Measurements from ENCODE around the gene SCRN2. TPM values are rescaled to one million over a fixed set of nuclear protein-coding genes. Genes with fewer than 3 reads are reported as not detected.

SCRN2 gene
- total and polyA plus RNA-seq, 7 donors, result 22.5 to 44.6 (median 28.8) TPM

DNA sequence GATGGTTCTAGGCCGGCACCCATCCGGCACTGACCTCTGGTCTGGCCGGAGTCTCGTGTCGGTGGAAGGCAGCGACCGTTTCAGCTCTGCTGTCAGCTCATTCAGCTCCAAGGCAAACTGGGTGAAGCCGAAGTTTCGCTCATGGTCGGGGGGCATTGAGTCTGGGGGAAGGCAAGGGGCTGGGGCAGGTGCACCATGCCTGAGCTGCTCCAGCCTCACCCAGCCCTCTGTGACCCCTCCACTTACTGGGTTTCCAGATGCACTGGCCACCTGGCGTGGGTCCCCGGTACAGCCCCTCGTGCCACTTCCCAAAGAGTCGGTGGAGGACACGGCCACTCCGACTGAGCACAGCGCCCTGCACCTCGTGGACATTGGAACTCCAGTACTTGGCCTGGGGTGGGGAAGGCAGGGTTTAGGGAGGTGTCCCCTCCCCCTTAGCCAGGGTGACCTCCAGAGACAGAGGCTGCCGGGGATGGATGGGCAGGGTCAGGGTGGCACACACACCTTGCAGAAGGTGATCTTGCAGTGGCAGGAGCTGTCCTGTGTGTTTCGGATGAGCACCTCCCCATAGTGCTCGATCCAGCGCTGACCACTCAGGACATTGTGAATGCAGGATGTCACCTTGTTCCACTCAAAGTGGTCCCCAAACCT, 32.1 kb downstream of the SCRN2 start:
- WGBS, 2 donors, result 94 to 96% methylated on average over 22 of the region's 22 CpGs
- peaks cover 0 to 45% (median 14%) of the 10 kb centered on the region in 4 donors for H3K36me3 ChIP-seq
- peaks cover 0 to 9% (median 0%) of the 10 kb centered on the region in 4 donors for H3K4me1 ChIP-seq
- H3K27ac ChIP-seq, result no peak overlapping the region
- TF ChIP-seq EP300 (IDR thresholded peaks at IDR 0.05), result no peak
- TF ChIP-seq, protein P1, sequence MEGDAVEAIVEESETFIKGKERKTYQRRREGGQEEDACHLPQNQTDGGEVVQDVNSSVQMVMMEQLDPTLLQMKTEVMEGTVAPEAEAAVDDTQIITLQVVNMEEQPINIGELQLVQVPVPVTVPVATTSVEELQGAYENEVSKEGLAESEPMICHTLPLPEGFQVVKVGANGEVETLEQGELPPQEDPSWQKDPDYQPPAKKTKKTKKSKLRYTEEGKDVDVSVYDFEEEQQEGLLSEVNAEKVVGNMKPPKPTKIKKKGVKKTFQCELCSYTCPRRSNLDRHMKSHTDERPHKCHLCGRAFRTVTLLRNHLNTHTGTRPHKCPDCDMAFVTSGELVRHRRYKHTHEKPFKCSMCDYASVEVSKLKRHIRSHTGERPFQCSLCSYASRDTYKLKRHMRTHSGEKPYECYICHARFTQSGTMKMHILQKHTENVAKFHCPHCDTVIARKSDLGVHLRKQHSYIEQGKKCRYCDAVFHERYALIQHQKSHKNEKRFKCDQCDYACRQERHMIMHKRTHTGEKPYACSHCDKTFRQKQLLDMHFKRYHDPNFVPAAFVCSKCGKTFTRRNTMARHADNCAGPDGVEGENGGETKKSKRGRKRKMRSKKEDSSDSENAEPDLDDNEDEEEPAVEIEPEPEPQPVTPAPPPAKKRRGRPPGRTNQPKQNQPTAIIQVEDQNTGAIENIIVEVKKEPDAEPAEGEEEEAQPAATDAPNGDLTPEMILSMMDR (IDR thresholded peaks at IDR 0.05), result no peak
- TF ChIP-seq POLR2A (IDR thresholded peaks at IDR 0.05), result no peak
- no peak for TF ChIP-seq POLR2AphosphoS5 (IDR thresholded peaks at IDR 0.05)
- intact Hi-C loops (cut with DNase I), result no loop called here
- H3K9me3 ChIP-seq, result no peaks in the 10 kb centered on the region
- DNase-seq, result peak; percentile 59
- H3K4me3 ChIP-seq, result no peak overlapping the region
- no peaks in the 10 kb centered on the region for H3K27me3 ChIP-seq

DNA sequence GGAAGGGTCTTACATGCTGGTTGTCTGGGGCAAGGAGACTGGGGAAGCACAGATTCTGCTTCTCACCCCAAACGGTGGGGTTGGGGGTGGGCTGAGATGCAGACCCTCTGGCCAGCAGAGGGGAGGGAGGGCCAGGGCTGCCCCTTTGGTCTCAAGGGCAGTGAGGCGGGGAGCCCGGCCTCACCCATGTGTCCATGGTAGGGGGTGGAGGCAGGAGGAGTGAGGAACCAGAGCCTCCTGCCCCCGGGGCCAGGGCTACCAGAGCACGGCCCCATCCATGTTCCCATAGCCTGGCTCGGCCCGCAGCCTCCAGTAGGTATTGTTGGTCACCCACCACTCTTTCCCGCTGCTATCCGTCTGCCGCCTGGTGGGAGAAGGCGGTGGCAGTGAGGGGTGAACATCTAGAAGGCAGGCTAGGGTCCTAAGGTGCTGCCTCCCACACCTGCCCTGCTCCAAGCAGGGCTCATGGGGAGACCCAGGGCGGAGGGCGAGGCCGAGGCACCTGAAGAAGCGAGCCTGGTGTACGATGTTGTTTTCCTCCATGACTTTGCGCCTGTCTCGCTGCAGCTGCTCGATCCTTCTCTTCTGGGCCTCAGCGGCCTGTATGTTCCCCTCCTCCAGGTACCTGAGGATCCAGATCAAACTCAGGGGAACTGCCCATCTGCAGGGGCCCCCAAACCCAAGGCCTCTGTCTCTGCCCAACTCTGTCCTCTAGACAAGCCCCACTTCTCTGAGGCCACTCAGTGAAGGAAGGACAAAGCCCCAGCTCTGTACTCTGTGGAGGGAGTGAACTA, 32.8 kb downstream of the SCRN2 start:
- Histone ChIP-seq H3K4me1 (peaks cover 0 to 9% (median 0%) of the 10 kb centered on the region in 4 donors), H3K4me3 (no peak overlapping the region), H3K9me3 (no peaks in the 10 kb centered on the region), H3K27me3 (no peaks in the 10 kb centered on the region), H3K27ac (no peak overlapping the region), H3K36me3 (peaks cover 0 to 38% (median 11%) of the 10 kb centered on the region in 4 donors)
- DNase-seq, result peak; percentile 52
- TF ChIP-seq EP300 (IDR thresholded peaks at IDR 0.05) (no peak), POLR2AphosphoS5 (IDR thresholded peaks at IDR 0.05) (no peak), POLR2A (IDR thresholded peaks at IDR 0.05) (no peak)
- TF ChIP-seq, protein P1 (IDR thresholded peaks at IDR 0.05), result no peak
- intact Hi-C loops (cut with DNase I), result no loop called here
- WGBS, 2 donors, result 92 to 95% methylated on average over 20 of the region's 20 CpGs

DNA sequence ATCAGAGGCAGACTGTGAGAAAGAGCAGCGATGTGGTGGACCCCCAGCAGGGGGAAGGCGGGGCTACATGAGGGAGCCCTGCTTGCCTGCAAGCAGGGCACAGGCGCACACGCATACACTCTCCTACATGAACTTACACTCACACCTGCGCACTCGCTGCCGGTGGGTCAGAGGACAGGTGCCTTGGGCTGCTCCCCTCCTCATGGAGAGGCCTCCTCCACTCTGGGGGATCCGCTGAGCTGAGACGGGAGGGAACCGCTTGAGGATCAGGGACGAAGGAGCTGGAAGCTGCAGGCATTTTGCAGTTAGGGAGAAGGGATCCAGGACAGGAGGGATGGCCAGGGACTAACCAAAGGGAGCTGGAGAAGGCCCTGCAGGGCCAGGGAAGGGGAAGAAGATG, 33.7 kb downstream of the SCRN2 start:
- intact Hi-C loops (cut with DNase I), result no loop called here
- H3K36me3 ChIP-seq, result peaks cover 0 to 30% (median 11%) of the 10 kb centered on the region in 4 donors
- peak; percentile 37 for DNase-seq

DNA sequence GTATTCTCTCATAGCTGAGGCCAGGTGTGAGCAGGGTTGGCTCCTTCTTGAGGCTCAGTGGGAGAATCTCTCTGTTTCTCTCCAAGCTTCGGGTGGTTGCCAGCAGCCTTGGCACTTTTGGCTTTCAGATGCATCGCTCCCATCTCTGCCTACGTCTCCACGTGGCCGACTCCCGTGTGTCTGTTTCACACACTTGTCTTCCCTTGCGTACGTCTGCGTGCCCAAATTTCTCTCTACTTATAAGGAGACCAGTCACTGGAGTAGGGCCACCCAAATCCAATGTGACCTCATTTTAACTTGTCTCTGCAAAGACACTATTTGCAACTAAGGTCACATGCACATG, 34.2 kb downstream of the SCRN2 start:
- H3K9me3 ChIP-seq, result no peaks in the 10 kb centered on the region
- H3K27me3 ChIP-seq, result no peaks in the 10 kb centered on the region
- H3K36me3 ChIP-seq, result peaks cover 0 to 30% (median 11%) of the 10 kb centered on the region in 4 donors
- TF ChIP-seq, protein P1 (IDR thresholded peaks at IDR 0.05), result no peak
- TF ChIP-seq EP300 (IDR thresholded peaks at IDR 0.05) (no peak), POLR2A (IDR thresholded peaks at IDR 0.05) (no peak), POLR2AphosphoS5 (IDR thresholded peaks at IDR 0.05) (no peak)
- no peak overlapping the region for H3K27ac ChIP-seq
- intact Hi-C loops (cut with DNase I), result no loop called here
- peaks cover 0 to 9% (median 0%) of the 10 kb centered on the region in 4 donors for H3K4me1 ChIP-seq
- 93 to 94% methylated on average over 9 of the region's 9 CpGs for WGBS, 2 donors
- no peak for DNase-seq
- H3K4me3 ChIP-seq, result no peak overlapping the region

More for the DNA sequence above, 33.7 kb downstream of the SCRN2 start:
- no peak overlapping the region for H3K27ac ChIP-seq
- no peaks in the 10 kb centered on the region for H3K27me3 ChIP-seq
- TF ChIP-seq POLR2A (IDR thresholded peaks at IDR 0.05) (no peak), EP300 (IDR thresholded peaks at IDR 0.05) (no peak), POLR2AphosphoS5 (IDR thresholded peaks at IDR 0.05) (no peak)
- TF ChIP-seq, protein P1 (IDR thresholded peaks at IDR 0.05), result no peak
- no peak overlapping the region for H3K4me3 ChIP-seq
- WGBS, 2 donors, result 87 to 93% methylated on average over 11 of the region's 11 CpGs
- H3K9me3 ChIP-seq, result no peaks in the 10 kb centered on the region
- peaks cover 0 to 9% (median 0%) of the 10 kb centered on the region in 4 donors for H3K4me1 ChIP-seq

Data from sigmoid colon (tissue), 7 donors.